ENCODE data around the gene PRSS21.

The PRSS21 gene

DNA sequence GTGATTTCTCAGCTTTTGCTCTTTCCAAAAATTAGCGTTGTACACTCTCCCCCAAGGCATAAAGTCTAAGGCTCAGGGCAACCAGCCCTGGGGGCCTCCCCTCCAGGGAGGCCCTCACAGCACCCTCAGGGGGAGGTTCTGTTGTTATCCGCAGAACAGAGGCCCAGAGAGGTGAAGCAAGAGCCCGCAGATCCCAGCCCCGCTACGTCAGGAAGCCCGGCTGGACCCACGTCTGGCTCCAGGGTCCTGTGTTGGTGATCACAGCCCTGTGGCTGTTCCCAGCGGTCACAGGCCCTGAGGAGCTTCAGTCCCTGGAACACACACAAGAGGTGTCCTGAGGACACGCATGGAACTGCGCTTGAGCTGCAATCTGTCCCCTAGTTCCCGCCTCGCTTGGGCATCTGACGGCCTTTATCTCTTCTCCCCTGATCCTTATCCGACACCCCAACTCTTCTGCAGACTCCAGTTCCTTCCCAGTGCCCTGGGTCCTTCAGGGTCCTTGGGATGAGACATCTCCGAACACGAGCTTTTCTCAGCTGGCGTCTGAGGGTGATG is 11.9 kb downstream of the PRSS21 start:
- no peak overlapping the region for H3K4me3 ChIP-seq (ENCODE audit: low read depth, low read length)
- TF ChIP-seq, protein P1, sequence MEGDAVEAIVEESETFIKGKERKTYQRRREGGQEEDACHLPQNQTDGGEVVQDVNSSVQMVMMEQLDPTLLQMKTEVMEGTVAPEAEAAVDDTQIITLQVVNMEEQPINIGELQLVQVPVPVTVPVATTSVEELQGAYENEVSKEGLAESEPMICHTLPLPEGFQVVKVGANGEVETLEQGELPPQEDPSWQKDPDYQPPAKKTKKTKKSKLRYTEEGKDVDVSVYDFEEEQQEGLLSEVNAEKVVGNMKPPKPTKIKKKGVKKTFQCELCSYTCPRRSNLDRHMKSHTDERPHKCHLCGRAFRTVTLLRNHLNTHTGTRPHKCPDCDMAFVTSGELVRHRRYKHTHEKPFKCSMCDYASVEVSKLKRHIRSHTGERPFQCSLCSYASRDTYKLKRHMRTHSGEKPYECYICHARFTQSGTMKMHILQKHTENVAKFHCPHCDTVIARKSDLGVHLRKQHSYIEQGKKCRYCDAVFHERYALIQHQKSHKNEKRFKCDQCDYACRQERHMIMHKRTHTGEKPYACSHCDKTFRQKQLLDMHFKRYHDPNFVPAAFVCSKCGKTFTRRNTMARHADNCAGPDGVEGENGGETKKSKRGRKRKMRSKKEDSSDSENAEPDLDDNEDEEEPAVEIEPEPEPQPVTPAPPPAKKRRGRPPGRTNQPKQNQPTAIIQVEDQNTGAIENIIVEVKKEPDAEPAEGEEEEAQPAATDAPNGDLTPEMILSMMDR (IDR thresholded peaks at IDR 0.05; ENCODE audit: low read depth, low read length): no peak

DNA sequence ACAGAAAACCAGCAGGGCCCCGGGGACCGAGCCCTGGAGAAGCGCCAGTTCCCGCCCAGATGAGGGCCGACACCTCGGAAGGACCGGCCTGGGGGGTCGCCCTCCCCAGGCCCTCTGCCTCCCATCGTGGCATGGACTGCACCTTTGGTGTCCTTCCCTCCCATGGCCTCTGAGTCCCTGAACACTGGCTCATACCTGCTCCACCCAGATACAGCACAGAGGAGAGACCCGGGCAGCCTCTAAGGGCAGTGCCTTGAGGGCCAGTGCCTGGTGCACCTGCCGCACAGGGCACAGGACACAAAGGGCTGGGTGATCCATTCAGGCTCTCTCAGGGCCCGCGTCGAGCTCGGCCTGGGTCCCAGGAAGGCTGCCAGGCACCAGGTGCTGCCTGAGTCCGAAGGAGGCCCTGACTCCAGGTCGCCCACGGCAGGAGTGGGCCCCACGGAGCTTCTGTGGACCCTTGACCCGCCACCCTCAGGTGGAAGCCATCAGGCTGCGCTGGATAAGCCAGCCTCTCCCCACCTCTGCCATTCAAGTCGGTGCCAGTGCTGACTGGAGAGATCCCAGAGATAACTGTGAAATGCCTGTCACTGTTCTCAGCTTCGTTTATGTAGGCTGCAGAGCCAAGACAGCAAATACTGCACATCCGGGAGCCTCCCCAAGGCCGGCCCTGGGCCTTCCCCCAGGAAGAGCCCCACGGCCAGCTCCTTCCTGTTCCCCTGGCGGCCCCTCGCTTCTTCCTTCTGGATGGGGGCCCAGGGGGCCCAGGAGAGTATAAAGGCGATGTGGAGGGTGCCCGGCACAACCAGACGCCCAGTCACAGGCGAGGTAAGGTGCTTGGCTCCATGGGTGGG is 12.7 kb downstream of the PRSS21 start, which contains the start of gene ZG16B:
ZG16B (plus strand) TSS at position 803 of the 854 bp plus-strand sequence. CDS start 139 bp downstream, outside the sequence.
- H3K4me3 ChIP-seq (ENCODE audit: low read depth, low read length): no peak within 1 kb of the TSS
- TF ChIP-seq, protein P1 (IDR thresholded peaks at IDR 0.05; ENCODE audit: low read depth, low read length): no peak

DNA sequence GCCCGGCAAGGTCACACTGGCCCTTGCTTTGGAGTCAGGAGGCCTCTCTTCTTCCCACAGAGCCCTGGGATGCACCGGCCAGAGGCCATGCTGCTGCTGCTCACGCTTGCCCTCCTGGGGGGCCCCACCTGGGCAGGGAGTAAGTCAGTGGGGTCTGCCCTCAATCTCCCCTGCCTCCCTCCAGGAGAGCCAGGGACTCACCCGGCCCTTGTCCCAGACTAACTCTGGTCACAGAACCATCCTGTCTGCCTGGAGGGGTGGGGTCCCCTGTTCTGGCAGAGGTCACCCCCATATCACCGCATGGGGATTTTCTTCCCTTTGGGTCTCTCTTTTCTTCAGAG is 13.3 kb downstream of the PRSS21 start:
- TF ChIP-seq, protein P1 (IDR thresholded peaks at IDR 0.05; ENCODE audit: low read depth, low read length): no peak
- H3K4me3 ChIP-seq (ENCODE audit: low read depth, low read length): no peak overlapping the region

DNA sequence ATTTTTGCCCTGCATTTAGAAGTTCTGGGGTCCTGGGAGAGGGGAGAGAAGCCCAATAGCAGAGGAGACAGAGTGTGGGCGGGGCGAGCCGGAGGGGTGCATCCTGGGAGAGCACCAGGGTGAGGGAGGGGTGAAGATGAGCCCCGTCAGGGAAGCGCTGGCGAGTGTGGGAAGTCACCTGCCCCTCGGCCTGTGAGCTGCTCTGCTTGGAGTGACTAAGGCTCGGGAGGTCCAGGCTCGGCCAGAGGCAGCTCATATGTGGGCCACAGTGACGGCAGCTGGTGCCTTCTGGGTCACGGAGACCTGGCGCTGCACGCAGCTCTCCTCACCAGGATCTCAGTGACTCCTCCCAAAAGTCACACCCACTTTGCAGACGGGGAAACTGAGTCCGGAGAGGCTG is 14.2 kb downstream of the PRSS21 start:
- H3K4me3 ChIP-seq (ENCODE audit: low read depth, low read length): no peak overlapping the region
- TF ChIP-seq, protein P1 (IDR thresholded peaks at IDR 0.05; ENCODE audit: low read depth, low read length): no peak

DNA sequence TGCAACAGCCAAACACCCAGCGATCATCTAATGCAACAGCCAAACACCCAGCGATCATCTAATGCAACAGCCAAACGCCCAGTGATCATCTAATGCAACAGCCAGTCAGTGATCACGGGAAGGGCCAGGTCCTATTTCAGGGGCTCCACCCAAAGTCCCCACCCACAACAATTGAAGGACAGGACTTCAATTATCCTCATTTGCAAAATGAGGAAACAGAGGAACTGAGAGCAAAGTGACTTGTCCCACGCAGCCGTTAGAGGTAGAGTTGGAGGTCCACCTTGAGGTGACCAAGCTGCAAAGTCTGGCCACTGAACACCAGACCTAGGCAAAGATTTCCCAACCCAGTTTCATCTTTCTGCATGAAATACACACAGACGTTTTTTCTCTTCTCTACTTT is 16.7 kb downstream of the PRSS21 start:
- H3K4me3 ChIP-seq (ENCODE audit: low read depth, low read length): no peak overlapping the region
- TF ChIP-seq, protein P1 (IDR thresholded peaks at IDR 0.05; ENCODE audit: low read depth, low read length): no peak

DNA sequence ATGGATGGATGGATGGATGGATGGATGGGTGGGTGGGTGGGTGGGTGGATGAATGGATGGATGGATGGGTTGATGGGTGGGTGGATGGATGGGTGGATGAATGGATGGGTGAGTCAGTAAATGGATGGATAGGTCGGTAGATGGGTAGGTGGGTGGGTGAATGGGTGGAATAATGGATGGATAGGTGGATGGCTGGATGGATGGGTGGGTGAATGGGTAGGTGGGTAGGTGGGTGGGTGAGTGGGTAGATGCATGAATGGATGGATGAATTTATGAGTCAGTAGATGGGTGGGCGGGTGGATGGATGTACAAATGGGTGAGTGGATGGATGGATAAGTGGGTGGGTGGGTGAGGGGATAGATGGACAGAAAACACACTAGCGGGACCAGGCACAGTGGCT is 17.9 kb downstream of the PRSS21 start:
- TF ChIP-seq, protein P1 (IDR thresholded peaks at IDR 0.05; ENCODE audit: low read depth, low read length): no peak
- no peak overlapping the region for H3K4me3 ChIP-seq (ENCODE audit: low read depth, low read length)
